GM12878 (cell line): ENCODE data around the gene SYNDIG1. TPM values are rescaled to one million over a fixed set of nuclear protein-coding genes. Genes with fewer than 3 reads are reported as not detected.

Experiments used
- ATAC-seq: fragments of 200-7000 bp; cut with Tn5 transposase; 3 replicates; pipeline ENCODE4 v1.9.1; 2020; ENCODE audit warnings: mild to moderate bottlenecking, moderate library complexity
- BruUV-seq: library from RNA; stranded (reverse); fragments of 400-500 nt; replicated peaks from 2 replicates; lab custom pipeline; 2021; lab: Mats Ljungman, UMichigan
- CTCF ChIA-PET: fragments of 300-600 bp; sonication (Branson Sonifier 250); formaldehyde crosslinking; extraction: SDS; loops from one replicate; lab custom pipeline; 2021; ENCODE audit warnings: inconsistent platforms; lab: Yijun Ruan, JAX
- POLR2A ChIA-PET: fragments of 350-600 bp; formaldehyde crosslinking; extraction: SDS; loops from one replicate; lab custom pipeline; 2021; ENCODE audit warnings: inconsistent platforms; lab: Charles Lee
- RAD21 ChIA-PET: fragments of 300-600 bp; sonication (Branson Sonifier 250); formaldehyde crosslinking; loops from one replicate; lab custom pipeline; 2023; ENCODE audit warnings: antibody characterized with exemption; ENCODE audit not compliant: unreplicated experiment; lab: Charles Lee
- SMC1A ChIA-PET: fragments of 300-600 bp; sonication (Branson Sonifier 250); formaldehyde crosslinking; loops from one replicate; lab custom pipeline; 2023; ENCODE audit not compliant: unreplicated experiment, uncharacterized antibody; lab: Charles Lee
- DNase-seq: peaks from one replicate; pipeline ENCODE4 v3.0.0-alpha.2; 2011; ENCODE audit warnings: low read depth, low spot score
- FAIRE-seq: peaks from 3 replicates; lab custom pipeline; 2011; peaks lifted over from hg19 to GRCh38; lab: Jason Lieb, UNC
- H2AFZ ChIP-seq: 2 replicates; pipeline ENCODE4 v1.6.0; 2011; ENCODE audit warnings: low read depth, low read length, control low read depth; ENCODE audit not compliant: control insufficient read depth
- H3K27ac ChIP-seq: 2 replicates; pipeline ENCODE4 v1.5.1; 2011; ENCODE audit warnings: control low read depth; ENCODE audit not compliant: control insufficient read depth, insufficient read depth
- H3K27me3 ChIP-seq, 2 experiments: replicated peaks in 1 of 2; 2 replicates each; pipeline versions ENCODE4 v1.6.0 to v1.6.1; 2011; ENCODE audit warnings: low read length in 1 of 2; ENCODE audit not compliant: control insufficient read depth in 2 of 2, insufficient read depth in 2 of 2
- H3K36me3 ChIP-seq, 2 experiments: 2 replicates each; pipeline ENCODE4 v1.5.1; 2011; ENCODE audit warnings: low read length in 1 of 2; ENCODE audit not compliant: control insufficient read depth in 2 of 2, insufficient read depth in 2 of 2
- H3K4me1 ChIP-seq: 2 replicates; pipeline ENCODE4 v1.6.1; 2011; ENCODE audit warnings: mild to moderate bottlenecking, low read length, moderate library complexity, mixed read lengths; ENCODE audit not compliant: control insufficient read depth, insufficient read depth
- H3K4me2 ChIP-seq: 2 replicates; pipeline ENCODE4 v1.6.0; 2011; ENCODE audit warnings: control low read depth; ENCODE audit not compliant: control insufficient read depth, insufficient read depth
- H3K4me3 ChIP-seq: fragments of 200-600 bp; sonication (generic); 2 replicates; pipeline ENCODE4 v1.5.1; 2016
- H3K79me2 ChIP-seq: 2 replicates; pipeline ENCODE4 v1.6.0; 2011; ENCODE audit warnings: low read length; ENCODE audit not compliant: control insufficient read depth, insufficient read depth
- H3K9ac ChIP-seq: 2 replicates; pipeline ENCODE4 v1.8.0; 2011; ENCODE audit warnings: low read length, control low read depth, mixed read lengths; ENCODE audit not compliant: control insufficient read depth, insufficient read depth
- H3K9me3 ChIP-seq: replicated peaks from 3 replicates; pipeline ENCODE4 v1.5.1; 2011; ENCODE audit warnings: mild to moderate bottlenecking, low read length; ENCODE audit not compliant: control insufficient read depth, insufficient read depth
- H4K20me1 ChIP-seq: 2 replicates; pipeline ENCODE4 v1.6.0; 2011; ENCODE audit not compliant: control insufficient read depth, insufficient read depth
- ATF2 ChIP-seq: IDR thresholded peaks from 2 replicates; pipeline ENCODE4 v1.6.1; 2012; ENCODE audit warnings: low read length, inconsistent platforms
- GATAD2B ChIP-seq: fragments of 450-650 bp; conservative IDR thresholded peaks from 2 replicates; pipeline ENCODE4 v1.6.1; 2017; ENCODE audit warnings: low read depth, mild to moderate bottlenecking, moderate library complexity
- HDAC6 ChIP-seq: fragments of 200-600 bp; sonication (generic); IDR thresholded peaks from one replicate; pipeline ENCODE4 v1.8.0; 2017; ENCODE audit warnings: antibody characterized with exemption; ENCODE audit not compliant: unreplicated experiment
- NFIC ChIP-seq: IDR thresholded peaks from 2 replicates; pipeline ENCODE4 v1.6.1; 2012; ENCODE audit warnings: low read depth, mild to moderate bottlenecking, inconsistent platforms, low read length, moderate library complexity
- NR2F1 ChIP-seq: fragments of 450-650 bp; conservative IDR thresholded peaks from 2 replicates; pipeline ENCODE4 v1.6.1; 2017; ENCODE audit warnings: mild to moderate bottlenecking
- PML ChIP-seq: IDR thresholded peaks from 2 replicates; pipeline ENCODE4 v1.6.1; 2012; ENCODE audit warnings: low read length, inconsistent platforms
- SRF ChIP-seq, 2 experiments: IDR thresholded peaks; 2 replicates each; pipeline ENCODE4 v1.6.1; 2011; ENCODE audit warnings: low read depth in 2 of 2, low read length in 2 of 2, mild to moderate bottlenecking in 1 of 2, moderate library complexity in 1 of 2
- SUZ12 ChIP-seq: fragments of 200-600 bp; sonication (generic); IDR thresholded peaks from one replicate; pipeline ENCODE4 v1.6.1; 2018; ENCODE audit warnings: antibody characterized with exemption, mild to moderate bottlenecking; ENCODE audit not compliant: unreplicated experiment
- USF1 ChIP-seq: IDR thresholded peaks from 2 replicates; pipeline ENCODE4 v1.6.1; 2011; ENCODE audit warnings: borderline replicate concordance, low read depth, mild to moderate bottlenecking, moderate library complexity, mixed read lengths, low read length; ENCODE audit not compliant: insufficient read depth; ENCODE audit errors: extremely low read length
- ZNF384 ChIP-seq: IDR thresholded peaks from 2 replicates; pipeline ENCODE4 v1.6.1; 2012; ENCODE audit warnings: low read depth, mild to moderate bottlenecking, low read length, improper control_type of control experiment, borderline replicate concordance
- WGBS: methylation state at CpG from one replicate; pipeline ENCODE4 v1.1.6; 2016; ENCODE audit warnings: low lambda C conversion rate; ENCODE audit not compliant: insufficient replicate concordance, insufficient coverage; ENCODE audit errors: missing lambda C conversion rate; 5-methylcytosine and 5-hydroxymethylcytosine counted together
- in situ Hi-C: fragments of 300-500 bp; cut with MboI; formaldehyde crosslinking; loops from 9 replicates; pipeline ENCODE4 v1.14.3; 2018; ENCODE audit warnings: mixed read lengths
- intact Hi-C: fragments of 100-400 bp; cut with micrococcal nuclease; formaldehyde crosslinking; loops from one replicate; pipeline ENCODE4 v1.14.2; 2022; ENCODE audit not compliant: unreplicated experiment
- polyA plus RNA-seq, 11 experiments: library from polyadenylated mRNA; depleted of rRNA in 4 of 11; unstranded in 6 of 11; stranded (reverse) in 5 of 11; fragments of >200 nt; fragmentation: Nextera tagmentation in 4 of 11; fragmentation: Illumina TruSeq in 1 of 11; extraction: Ambion mirVana in 4 of 11; extraction: Trizol in 1 of 11; gene quantifications; 1 replicate in 1 of 11; 2 replicates in 10 of 11; pipeline versions ENCODE4 v1.2.1 to v1.2.3, GENCODE V29; 2011 to 2016; ENCODE audit warnings: inconsistent platforms in 2 of 11, missing spikeins in 2 of 11, low read depth in 1 of 11
- total RNA-seq, 4 experiments: library from RNA; depleted of rRNA in 3 of 4; stranded (reverse); fragments of >200 nt in 3 of 4; fragmentation: Illumina TruSeq in 1 of 4; extraction: Trizol in 1 of 4; gene quantifications; 2 replicates each; pipeline versions ENCODE4 v1.2.1 to v1.2.3, GENCODE V29; 2013 to 2021
- TF ChIP-seq, protein P1 (sequence below): fragments of 150-350 bp; IDR thresholded peaks from 2 replicates; pipeline ENCODE4 v1.6.1; 2014; ENCODE audit warnings: mild to moderate bottlenecking, low read depth, low read length
- TF ChIP-seq, protein P2 (sequence below): fragments of 450-650 bp; IDR thresholded peaks from 2 replicates; pipeline ENCODE4 v1.6.1; 2016; ENCODE audit warnings: mild to moderate bottlenecking, moderate library complexity, borderline replicate concordance
- TF ChIP-seq, protein P3 (sequence below), 3 experiments: IDR thresholded peaks in 2 of 3; conservative IDR thresholded peaks in 1 of 3; 2 replicates each; pipeline ENCODE4 v1.5.1; 2011; ENCODE audit warnings: low read depth in 3 of 3, low read length in 3 of 3, mild to moderate bottlenecking in 3 of 3, control low read depth in 2 of 3, moderate library complexity in 2 of 3, inconsistent platforms in 1 of 3, mixed read lengths in 1 of 3; ENCODE audit not compliant: control insufficient read depth in 2 of 3, insufficient read depth in 1 of 3; ENCODE audit errors: extremely low read depth in 1 of 3

Gene SYNDIG1
- total and polyA plus RNA-seq, 10 of the 15 experiments (the other 5 are each of a cell fraction or from before 2014, with no cell fraction given) = not detected

GRCh38 chr20:24559114-24559732 is 89.8 kb downstream of the SYNDIG1 start:
- RAD21 ChIA-PET = interaction anchor here (0.6 to 0.7 kb wide), 2 partner anchors 45 to 178 kb away, joined by 3 read pairs; no protein-coding TSS in a partner anchor
- SMC1A ChIA-PET = no interaction called here
- Histone ChIP-seq H3K27ac (no peak overlapping the region), H3K79me2 (no peaks in the 10 kb centered on the region), H3K36me3 (no peaks in the 10 kb centered on the region), H4K20me1 (no peaks in the 10 kb centered on the region), H3K9me3 (no peaks in the 10 kb centered on the region; the same call in 1 of the 3 replicates), H3K4me3 (no peak overlapping the region), H2AFZ (no peak overlapping the region), H3K4me2 (no peak overlapping the region), H3K27me3 (no peaks in the 10 kb centered on the region), H3K4me1 (no peaks in the 10 kb centered on the region), H3K9ac (no peak overlapping the region)
- 3% methylated on average over 2 of the region's 2 CpGs for WGBS
- POLR2A ChIA-PET = no interaction called here
- FAIRE-seq (no peak), DNase-seq (no peak), ATAC-seq (no peak)
- in situ Hi-C loops (no loop called here), intact Hi-C loops (no loop called here)
- no TSS peak for BruUV-seq
- CTCF ChIA-PET = no interaction called here
- TF ChIP-seq, protein P1, sequence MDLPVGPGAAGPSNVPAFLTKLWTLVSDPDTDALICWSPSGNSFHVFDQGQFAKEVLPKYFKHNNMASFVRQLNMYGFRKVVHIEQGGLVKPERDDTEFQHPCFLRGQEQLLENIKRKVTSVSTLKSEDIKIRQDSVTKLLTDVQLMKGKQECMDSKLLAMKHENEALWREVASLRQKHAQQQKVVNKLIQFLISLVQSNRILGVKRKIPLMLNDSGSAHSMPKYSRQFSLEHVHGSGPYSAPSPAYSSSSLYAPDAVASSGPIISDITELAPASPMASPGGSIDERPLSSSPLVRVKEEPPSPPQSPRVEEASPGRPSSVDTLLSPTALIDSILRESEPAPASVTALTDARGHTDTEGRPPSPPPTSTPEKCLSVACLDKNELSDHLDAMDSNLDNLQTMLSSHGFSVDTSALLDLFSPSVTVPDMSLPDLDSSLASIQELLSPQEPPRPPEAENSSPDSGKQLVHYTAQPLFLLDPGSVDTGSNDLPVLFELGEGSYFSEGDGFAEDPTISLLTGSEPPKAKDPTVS = no peak
- TF ChIP-seq NFIC (no peak), ATF2 (no peak), SRF (IDR thresholded peaks at IDR 0.05; ENCODE audit: low read depth in 2 of 2, low read length in 2 of 2) (no peak), USF1 (no peak), PML (no peak), GATAD2B (no peak), SUZ12 (no peak), NR2F1 (no peak), ZNF384 (no peak), HDAC6 (no peak)
- TF ChIP-seq, protein P2, sequence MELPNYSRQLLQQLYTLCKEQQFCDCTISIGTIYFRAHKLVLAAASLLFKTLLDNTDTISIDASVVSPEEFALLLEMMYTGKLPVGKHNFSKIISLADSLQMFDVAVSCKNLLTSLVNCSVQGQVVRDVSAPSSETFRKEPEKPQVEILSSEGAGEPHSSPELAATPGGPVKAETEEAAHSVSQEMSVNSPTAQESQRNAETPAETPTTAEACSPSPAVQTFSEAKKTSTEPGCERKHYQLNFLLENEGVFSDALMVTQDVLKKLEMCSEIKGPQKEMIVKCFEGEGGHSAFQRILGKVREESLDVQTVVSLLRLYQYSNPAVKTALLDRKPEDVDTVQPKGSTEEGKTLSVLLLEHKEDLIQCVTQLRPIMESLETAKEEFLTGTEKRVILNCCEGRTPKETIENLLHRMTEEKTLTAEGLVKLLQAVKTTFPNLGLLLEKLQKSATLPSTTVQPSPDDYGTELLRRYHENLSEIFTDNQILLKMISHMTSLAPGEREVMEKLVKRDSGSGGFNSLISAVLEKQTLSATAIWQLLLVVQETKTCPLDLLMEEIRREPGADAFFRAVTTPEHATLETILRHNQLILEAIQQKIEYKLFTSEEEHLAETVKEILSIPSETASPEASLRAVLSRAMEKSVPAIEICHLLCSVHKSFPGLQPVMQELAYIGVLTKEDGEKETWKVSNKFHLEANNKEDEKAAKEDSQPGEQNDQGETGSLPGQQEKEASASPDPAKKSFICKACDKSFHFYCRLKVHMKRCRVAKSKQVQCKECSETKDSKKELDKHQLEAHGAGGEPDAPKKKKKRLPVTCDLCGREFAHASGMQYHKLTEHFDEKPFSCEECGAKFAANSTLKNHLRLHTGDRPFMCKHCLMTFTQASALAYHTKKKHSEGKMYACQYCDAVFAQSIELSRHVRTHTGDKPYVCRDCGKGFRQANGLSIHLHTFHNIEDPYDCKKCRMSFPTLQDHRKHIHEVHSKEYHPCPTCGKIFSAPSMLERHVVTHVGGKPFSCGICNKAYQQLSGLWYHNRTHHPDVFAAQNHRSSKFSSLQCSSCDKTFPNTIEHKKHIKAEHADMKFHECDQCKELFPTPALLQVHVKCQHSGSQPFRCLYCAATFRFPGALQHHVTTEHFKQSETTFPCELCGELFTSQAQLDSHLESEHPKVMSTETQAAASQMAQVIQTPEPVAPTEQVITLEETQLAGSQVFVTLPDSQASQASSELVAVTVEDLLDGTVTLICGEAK = no peak
- TF ChIP-seq, protein P3, sequence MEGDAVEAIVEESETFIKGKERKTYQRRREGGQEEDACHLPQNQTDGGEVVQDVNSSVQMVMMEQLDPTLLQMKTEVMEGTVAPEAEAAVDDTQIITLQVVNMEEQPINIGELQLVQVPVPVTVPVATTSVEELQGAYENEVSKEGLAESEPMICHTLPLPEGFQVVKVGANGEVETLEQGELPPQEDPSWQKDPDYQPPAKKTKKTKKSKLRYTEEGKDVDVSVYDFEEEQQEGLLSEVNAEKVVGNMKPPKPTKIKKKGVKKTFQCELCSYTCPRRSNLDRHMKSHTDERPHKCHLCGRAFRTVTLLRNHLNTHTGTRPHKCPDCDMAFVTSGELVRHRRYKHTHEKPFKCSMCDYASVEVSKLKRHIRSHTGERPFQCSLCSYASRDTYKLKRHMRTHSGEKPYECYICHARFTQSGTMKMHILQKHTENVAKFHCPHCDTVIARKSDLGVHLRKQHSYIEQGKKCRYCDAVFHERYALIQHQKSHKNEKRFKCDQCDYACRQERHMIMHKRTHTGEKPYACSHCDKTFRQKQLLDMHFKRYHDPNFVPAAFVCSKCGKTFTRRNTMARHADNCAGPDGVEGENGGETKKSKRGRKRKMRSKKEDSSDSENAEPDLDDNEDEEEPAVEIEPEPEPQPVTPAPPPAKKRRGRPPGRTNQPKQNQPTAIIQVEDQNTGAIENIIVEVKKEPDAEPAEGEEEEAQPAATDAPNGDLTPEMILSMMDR (IDR thresholded peaks at IDR 0.05 in 2 of 3, conservative IDR thresholded peaks at IDR 0.05 in 1 of 3; ENCODE audit: control insufficient read depth in 2 of 3, extremely low read depth in 1 of 3, insufficient read depth in 1 of 3, low read depth in 3 of 3, low read length in 3 of 3) = no peak
